ENCODE results near the gene PRKRA.
"Not testable (repeated sequence)": the region's sequence is repeated elsewhere in the genome, so short reads cannot be mapped to it uniquely, and the experiment has no call there.

PRKRA gene

GRCh38 chr2:178469219-178469849 lies 18.4 kb upstream of the PRKRA start:
- DNase-seq (ENCODE audit: low spot score), result no peak

- DNase-seq (ENCODE audit: low spot score), result no peak
Measured at GRCh38 chr2:178457390-178457886, 6.5 kb upstream of the PRKRA start.

- no peak for DNase-seq (ENCODE audit: low spot score)
Measured at GRCh38 chr2:178455947-178456346, 5.0 kb upstream of the PRKRA start.

GRCh38 chr2:178452870-178453269 lies 1.9 kb upstream of the PRKRA start:
- DNase-seq (ENCODE audit: low spot score), result peak; percentile 56

GRCh38 chr2:178452334-178452733 lies 1.4 kb upstream of the PRKRA start:
- peak; percentile 24 for DNase-seq (ENCODE audit: low spot score)

- no peak for DNase-seq (ENCODE audit: low spot score)
Measured at GRCh38 chr2:178450524-178450773, 526 bp downstream of the PRKRA start.

GRCh38 chr2:178449700-178450523 lies 1.1 kb downstream of the PRKRA start:
- no peak for DNase-seq (ENCODE audit: low spot score)

- DNase-seq (ENCODE audit: low spot score), result no peak
Measured at GRCh38 chr2:178448968-178449661, 1.9 kb downstream of the PRKRA start.

GRCh38 chr2:178441426-178441825 lies 9.5 kb downstream of the PRKRA start:
- DNase-seq (ENCODE audit: low spot score), result no peak

GRCh38 chr2:178436662-178437061 lies 14.3 kb downstream of the PRKRA start:
- DNase-seq (ENCODE audit: low spot score), result no peak

GRCh38 chr2:178429336-178429735 lies 21.6 kb downstream of the PRKRA start:
- no peak for DNase-seq (ENCODE audit: low spot score)

GRCh38 chr2:178428396-178428806 lies 22.6 kb downstream of the PRKRA start:
- DNase-seq (ENCODE audit: low spot score), result no peak

GRCh38 chr2:178427458-178427857 lies 23.5 kb downstream of the PRKRA start:
- no peak for DNase-seq (ENCODE audit: low spot score)

- DNase-seq (ENCODE audit: low spot score), result no peak
Measured at GRCh38 chr2:178426388-178426787, 24.6 kb downstream of the PRKRA start.

GRCh38 chr2:178425255-178425827 lies 25.6 kb downstream of the PRKRA start:
- DNase-seq (ENCODE audit: low spot score), result no peak

GRCh38 chr2:178423746-178424145 lies 27.2 kb downstream of the PRKRA start:
- DNase-seq (ENCODE audit: low spot score), result not testable (repeated sequence)

- no peak for DNase-seq (ENCODE audit: low spot score)
Measured at GRCh38 chr2:178422097-178422496, 28.9 kb downstream of the PRKRA start.

- DNase-seq (ENCODE audit: low spot score), result no peak
Measured at GRCh38 chr2:178420463-178420999, 30.4 kb downstream of the PRKRA start.

- DNase-seq (ENCODE audit: low spot score), result no peak
Measured at GRCh38 chr2:178419123-178419522, 31.9 kb downstream of the PRKRA start.

- no peak for DNase-seq (ENCODE audit: low spot score)
Measured at GRCh38 chr2:178418426-178418825, 32.5 kb downstream of the PRKRA start.

GRCh38 chr2:178417916-178418315 lies 33.1 kb downstream of the PRKRA start:
- no peak for DNase-seq (ENCODE audit: low spot score)

GRCh38 chr2:178415979-178416378 lies 35.0 kb downstream of the PRKRA start:
- no peak for DNase-seq (ENCODE audit: low spot score)

Data from SK-N-DZ (cell line).